Chondrocyte (in vitro differentiated cells): Measurements from ENCODE around the gene OR51B2. TPM values are rescaled to one million over a fixed set of nuclear protein-coding genes. Genes with fewer than 3 reads are reported as not detected.

Experiments
- DNase-seq: peaks from one replicate; pipeline ENCODE4 v3.0.0; 2021; ENCODE audit warnings: mixed read lengths, low spot score
- H3K27ac Mint-ChIP-seq: one replicate; pipeline ENCODE4 v1.8.0; 2021; ENCODE audit warnings: mild to moderate bottlenecking, moderate library complexity, mixed read lengths; ENCODE audit not compliant: unreplicated experiment
- H3K27me3 Mint-ChIP-seq: 2 replicates; pipeline ENCODE4 v1.8.0; 2021; ENCODE audit warnings: low read depth, mixed read lengths
- H3K36me3 Mint-ChIP-seq: 2 replicates; pipeline ENCODE4 v1.8.0; 2021; ENCODE audit warnings: low read depth, mixed read lengths
- H3K4me1 Mint-ChIP-seq: 2 replicates; pipeline ENCODE4 v1.8.0; 2021; ENCODE audit warnings: low read depth, mild to moderate bottlenecking, mixed read lengths
- H3K4me3 Mint-ChIP-seq: one replicate; pipeline ENCODE4 v1.8.0; 2021; ENCODE audit warnings: mild to moderate bottlenecking, moderate library complexity, mixed read lengths; ENCODE audit not compliant: unreplicated experiment
- H3K9me3 Mint-ChIP-seq: 2 replicates; pipeline ENCODE4 v1.8.0; 2021; ENCODE audit warnings: low read depth, mixed read lengths
- long read RNA-seq: library from polyadenylated mRNA; stranded (forward); transcript quantifications from one replicate; pipeline ENCODE4 v2.0.0, GENCODE V29; 2021
- total RNA-seq: library from RNA; stranded (reverse); gene quantifications from 3 replicates; pipeline ENCODE4 v1.2.1, GENCODE V29; 2021
- TF ChIP-seq, protein P1 (sequence below): fragments of 200-600 bp; sonication (generic); IDR thresholded peaks from 2 replicates; pipeline ENCODE4 v1.5.0; 2021; ENCODE audit warnings: antibody characterized with exemption, mild to moderate bottlenecking, moderate library complexity

Gene OR51B2, protein sequence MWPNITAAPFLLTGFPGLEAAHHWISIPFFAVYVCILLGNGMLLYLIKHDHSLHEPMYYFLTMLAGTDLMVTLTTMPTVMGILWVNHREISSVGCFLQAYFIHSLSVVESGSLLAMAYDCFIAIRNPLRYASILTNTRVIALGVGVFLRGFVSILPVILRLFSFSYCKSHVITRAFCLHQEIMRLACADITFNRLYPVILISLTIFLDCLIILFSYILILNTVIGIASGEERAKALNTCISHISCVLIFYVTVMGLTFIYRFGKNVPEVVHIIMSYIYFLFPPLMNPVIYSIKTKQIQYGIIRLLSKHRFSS
- not detected in 3 replicates for total RNA-seq
- long read RNA-seq, result 0 reads

DNA sequence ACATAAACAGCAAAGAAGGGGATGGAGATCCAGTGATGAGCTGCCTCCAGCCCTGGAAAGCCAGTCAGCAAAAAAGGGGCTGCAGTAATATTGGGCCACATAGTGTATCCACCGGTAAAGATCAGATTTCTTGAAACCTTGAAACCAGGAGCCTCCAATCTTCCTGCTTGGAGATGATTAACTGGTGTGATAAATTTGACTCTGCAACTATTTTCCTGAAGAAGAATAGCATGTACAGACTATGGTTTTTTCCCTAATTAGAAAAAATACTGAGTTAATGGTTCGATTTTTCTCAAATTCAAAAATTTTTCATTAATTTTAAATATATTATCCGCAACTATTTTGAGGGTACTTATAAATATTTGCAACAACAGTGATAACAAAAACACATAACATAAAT, at the start of gene OR51B2:
Gene OR51B2 (minus strand): TSS at position 101 of the 400 bp plus-strand sequence. CDS start 0 bp downstream, at position 101.
- H3K27ac Mint-ChIP-seq, result no peak within 1 kb of the TSS
- no peaks in the 10 kb centered on the region for H3K36me3 Mint-ChIP-seq
- peaks cover 30% of the 10 kb centered on the region for H3K27me3 Mint-ChIP-seq
- no peak within 1 kb of the TSS for H3K4me3 Mint-ChIP-seq
- no peaks in the 10 kb centered on the region for H3K9me3 Mint-ChIP-seq
- no peaks in the 10 kb centered on the region for H3K4me1 Mint-ChIP-seq
- TF ChIP-seq, protein P1, sequence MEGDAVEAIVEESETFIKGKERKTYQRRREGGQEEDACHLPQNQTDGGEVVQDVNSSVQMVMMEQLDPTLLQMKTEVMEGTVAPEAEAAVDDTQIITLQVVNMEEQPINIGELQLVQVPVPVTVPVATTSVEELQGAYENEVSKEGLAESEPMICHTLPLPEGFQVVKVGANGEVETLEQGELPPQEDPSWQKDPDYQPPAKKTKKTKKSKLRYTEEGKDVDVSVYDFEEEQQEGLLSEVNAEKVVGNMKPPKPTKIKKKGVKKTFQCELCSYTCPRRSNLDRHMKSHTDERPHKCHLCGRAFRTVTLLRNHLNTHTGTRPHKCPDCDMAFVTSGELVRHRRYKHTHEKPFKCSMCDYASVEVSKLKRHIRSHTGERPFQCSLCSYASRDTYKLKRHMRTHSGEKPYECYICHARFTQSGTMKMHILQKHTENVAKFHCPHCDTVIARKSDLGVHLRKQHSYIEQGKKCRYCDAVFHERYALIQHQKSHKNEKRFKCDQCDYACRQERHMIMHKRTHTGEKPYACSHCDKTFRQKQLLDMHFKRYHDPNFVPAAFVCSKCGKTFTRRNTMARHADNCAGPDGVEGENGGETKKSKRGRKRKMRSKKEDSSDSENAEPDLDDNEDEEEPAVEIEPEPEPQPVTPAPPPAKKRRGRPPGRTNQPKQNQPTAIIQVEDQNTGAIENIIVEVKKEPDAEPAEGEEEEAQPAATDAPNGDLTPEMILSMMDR, result no peak
- DNase-seq, result no peak

DNA sequence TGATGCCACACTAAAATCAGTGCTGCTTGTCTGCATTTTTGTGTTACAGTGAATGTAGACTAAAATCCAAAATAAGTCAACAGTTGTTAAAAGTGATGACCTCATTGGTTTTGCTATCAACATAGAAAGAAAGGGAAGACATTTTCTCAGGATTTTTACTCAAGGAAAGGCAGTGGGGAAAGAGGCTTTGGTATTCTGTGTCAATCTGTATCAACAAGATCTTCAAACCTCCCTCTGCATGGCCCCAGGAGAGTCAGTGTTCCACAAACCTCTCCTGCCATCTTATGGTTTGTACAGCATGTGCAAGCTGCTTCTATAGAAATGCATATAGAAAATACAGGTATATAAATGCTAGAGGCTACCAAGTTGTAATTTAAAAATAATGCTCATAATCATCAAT, 45.7 kb upstream of the OR51B2 start:
- Mint-ChIP-seq H3K4me3 (no peak overlapping the region), H3K27ac (no peak overlapping the region), H3K27me3 (peaks cover 3% of the 10 kb centered on the region), H3K36me3 (no peaks in the 10 kb centered on the region), H3K9me3 (peaks cover 8% of the 10 kb centered on the region), H3K4me1 (peaks cover 28% of the 10 kb centered on the region)
- TF ChIP-seq, protein P1, result peak; percentile 72
- no peak for DNase-seq

DNA sequence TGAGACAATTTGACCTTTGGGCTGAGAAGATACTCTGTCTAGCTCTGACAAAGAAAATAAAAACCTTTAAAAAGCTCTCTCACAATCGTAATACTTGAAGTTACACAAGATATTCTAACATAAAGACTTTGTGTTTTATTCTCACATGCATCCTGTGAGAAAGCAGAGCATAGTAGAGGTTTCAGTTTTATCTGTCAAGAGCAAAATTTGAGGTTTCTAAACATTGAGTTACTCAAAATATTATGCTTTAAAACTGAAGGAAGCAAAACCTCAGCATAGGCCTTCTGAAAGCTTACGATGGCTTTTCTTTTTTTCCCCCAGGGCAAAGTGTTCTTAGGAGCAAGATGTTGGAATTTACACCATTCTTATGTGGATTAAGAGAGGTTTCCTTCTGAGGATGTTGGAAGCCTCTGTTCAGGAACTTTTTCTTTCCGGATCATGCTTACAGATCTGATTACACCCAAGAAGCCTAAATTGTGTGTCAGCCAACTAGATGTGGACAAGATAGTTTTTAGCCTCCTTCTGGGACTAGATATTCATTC, 44.5 kb upstream of the OR51B2 start:
- peaks cover 8% of the 10 kb centered on the region for H3K9me3 Mint-ChIP-seq
- H3K4me1 Mint-ChIP-seq, result peaks cover 38% of the 10 kb centered on the region
- peaks cover 3% of the 10 kb centered on the region for H3K27me3 Mint-ChIP-seq
- no peaks in the 10 kb centered on the region for H3K36me3 Mint-ChIP-seq
- no peak overlapping the region for H3K4me3 Mint-ChIP-seq
- TF ChIP-seq, protein P1, result no peak
- no peak for DNase-seq
- no peak overlapping the region for H3K27ac Mint-ChIP-seq

DNA sequence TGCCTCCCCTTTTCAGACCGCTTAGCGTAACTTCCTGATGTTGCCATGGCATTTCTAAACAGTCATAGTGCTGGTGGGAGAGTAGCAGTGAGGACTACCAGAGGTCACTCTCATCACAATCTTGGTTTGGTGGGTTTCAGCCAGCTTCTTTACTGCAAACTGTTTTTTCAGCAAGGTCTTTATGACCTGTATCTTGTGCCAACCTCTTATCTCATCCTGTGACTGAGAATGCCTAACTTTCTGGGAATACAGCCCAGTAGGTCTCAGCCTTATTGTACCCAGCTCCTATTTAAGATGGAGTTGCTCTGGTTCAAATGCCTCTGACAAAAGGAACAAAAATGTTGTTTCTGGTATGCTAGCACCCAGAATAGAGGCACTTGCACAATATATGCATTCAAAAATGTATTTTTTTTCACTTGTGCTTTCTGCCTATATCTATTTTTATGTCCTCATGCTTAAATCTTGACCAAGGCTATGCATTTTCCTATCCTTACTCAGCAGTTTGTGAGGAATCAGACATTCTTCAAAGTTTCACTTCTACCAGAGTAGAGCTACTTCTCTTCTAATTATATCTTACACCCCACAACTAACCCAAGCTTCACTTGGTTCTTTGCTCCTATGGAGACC, 43.5 kb upstream of the OR51B2 start:
- Mint-ChIP-seq H3K4me1 (peaks cover 38% of the 10 kb centered on the region), H3K9me3 (peaks cover under 1% of the 10 kb centered on the region), H3K36me3 (no peaks in the 10 kb centered on the region), H3K27ac (peak overlapping the region; percentile 78), H3K27me3 (peaks cover 3% of the 10 kb centered on the region), H3K4me3 (no peak overlapping the region)
- TF ChIP-seq, protein P1, result no peak
- DNase-seq, result no peak

DNA sequence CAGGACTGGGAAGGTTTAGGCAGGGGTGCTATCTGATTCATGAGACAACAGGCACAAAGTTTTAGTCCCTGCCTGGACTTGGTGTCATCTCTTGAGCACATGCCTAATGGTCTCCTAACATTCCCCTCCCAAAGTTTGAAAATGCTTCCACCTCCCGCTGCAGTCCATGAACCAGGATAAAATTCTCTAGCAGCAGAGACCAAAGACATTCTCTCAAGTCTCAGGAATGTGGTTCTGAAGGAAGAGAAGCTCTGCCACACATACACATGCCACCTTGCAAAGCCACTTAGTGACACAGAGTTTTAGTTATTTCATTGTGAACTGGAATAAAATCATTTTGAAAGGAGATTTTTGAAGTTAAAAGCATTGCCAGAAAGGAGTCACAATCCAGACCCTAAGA, 42.8 kb upstream of the OR51B2 start:
- Mint-ChIP-seq H3K27me3 (peaks cover 2% of the 10 kb centered on the region), H3K36me3 (no peaks in the 10 kb centered on the region), H3K4me1 (peaks cover 33% of the 10 kb centered on the region), H3K27ac (peak overlapping the region; percentile 39), H3K9me3 (no peaks in the 10 kb centered on the region), H3K4me3 (no peak overlapping the region)
- TF ChIP-seq, protein P1, result no peak
- no peak for DNase-seq
